Stimulated activated CD4-positive, alpha-beta T cell treated with anti-CD3 and anti-CD28 coated beads, Interleukin-12 subunit alpha, Interleukin-12 subunit beta, amount 100 ng/mL, for 24 hours (primary cell): ENCODE measurements around the gene ERH.

Experiments
- DNase-seq, 2 experiments: peaks; one replicate each; pipeline ENCODE4 v3.0.0-alpha.2; 2020; ENCODE audit warnings: low read depth in 2 of 2

Gene ERH

DNA sequence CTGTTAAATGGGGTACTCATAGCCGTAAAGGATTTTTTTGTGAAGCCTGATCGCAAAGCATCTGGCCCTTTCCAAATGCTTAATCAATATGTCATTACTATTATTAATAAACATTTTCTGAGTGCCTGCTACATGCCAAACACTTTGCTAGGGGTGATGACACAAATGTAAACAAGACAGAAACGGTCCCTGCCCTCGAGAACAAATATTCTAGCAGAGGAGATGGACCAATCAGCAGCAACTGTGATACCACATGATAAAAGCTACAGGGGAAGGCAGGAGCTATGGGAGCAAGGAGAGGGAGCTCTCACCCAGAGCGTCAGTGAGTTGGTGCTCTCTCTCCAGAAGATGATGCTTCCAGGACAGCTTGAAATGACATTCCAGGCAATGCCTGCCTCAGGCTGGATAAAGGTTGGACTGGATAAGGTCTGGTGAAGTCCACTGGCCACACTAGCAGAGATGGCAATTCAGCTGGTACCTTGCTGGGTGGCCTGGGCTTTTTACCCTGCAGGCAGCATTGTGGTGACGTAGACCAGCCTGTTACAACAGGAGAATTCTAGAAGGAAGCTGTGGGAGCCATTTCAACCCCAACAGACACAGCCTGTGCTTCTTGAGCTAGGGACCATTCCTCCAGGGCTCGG is 41.1 kb downstream of the ERH start:
- no peak for DNase-seq

DNA sequence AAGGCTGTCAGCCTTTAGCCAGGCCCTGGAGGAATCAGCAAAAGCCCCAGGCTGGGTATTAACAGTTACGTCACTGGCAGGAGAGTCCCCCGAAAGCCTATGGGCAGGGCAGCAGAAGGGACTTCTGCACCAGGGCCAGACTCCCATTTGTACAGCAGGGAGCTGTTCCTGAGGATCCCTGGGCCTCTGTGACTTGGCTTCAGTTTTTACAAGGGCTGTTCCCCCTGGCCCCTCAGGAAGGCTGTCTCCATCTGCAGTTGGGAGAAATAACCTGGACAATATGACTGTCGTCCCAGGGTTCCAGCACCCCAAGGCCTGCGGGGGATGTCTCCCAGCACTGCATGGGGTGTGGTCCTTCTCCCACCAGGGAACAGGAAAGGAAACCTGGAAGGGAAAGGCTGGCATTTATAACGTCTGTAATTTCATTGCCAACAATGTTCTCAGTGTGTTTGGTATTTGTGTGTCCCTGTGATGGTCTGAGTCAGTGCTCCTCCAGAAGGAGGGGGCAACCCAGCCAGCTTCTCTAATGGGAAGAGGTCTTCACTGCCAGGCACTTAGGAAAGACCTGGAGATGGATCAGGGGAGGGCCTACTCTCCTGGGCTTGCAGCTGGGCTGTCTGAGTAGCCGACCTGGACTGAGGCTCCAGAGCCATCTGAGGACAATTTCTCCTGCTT is 42.4 kb downstream of the ERH start:
- DNase-seq = no peak

DNA sequence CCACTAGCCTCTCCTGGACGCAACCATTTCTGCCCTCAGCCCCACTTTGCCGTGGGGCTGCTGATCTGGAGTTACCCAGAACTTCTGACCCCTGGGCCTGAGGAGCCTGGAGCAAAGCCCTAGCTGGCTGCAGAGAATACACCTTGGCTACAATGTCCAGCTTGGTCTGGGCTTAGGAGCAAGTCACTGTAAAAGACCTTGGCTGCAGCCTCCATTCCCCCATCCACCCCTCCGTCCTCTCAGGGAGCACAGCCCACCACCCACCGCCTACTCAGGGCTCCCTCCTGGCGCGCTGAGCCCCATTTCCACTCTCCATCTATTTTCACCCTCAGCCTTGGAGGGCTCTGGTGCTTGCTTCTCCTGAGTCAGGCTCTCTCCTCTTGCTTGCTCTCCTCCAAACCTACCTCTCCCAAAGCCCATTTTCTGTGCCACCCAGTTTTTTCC is 42.9 kb downstream of the ERH start:
- no peak for DNase-seq

DNA sequence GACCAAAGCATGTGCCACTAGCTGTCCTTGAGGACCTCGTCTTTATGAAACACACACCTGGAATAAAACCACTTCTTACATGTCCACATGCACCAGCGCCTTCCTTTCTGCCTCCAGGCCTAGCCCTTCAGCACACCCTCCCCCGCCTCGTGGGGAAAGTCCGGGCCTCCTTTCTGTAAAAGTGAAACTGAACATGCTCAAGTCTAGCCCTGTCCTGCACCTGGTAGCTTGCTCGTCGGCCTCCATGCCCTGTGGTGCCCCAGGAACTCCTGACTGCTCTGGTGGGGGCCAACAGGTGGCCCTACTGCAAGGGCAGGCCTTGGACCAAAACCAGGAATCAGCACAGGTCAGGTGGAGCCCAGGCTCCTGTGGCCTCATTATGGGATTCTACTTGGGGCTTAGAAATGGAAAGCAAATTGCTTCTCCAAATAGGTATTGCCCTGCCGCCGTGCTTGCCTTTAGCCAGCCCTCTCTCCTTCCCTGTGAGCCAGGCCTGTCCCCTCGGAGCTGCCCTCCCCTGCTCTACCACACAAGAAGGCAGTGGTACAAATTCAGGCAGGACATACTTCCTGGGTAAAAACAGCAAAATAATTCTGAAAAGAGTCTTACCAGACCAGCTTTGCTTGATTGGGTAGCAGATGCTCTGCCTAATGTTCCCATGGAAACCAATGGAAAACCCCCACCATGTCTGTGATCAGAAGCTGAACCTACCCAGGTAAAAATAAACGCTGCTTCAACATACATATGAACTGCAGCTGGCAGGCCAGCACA is 43.5 kb downstream of the ERH start:
- peak; percentile 42 to 58 for DNase-seq

DNA sequence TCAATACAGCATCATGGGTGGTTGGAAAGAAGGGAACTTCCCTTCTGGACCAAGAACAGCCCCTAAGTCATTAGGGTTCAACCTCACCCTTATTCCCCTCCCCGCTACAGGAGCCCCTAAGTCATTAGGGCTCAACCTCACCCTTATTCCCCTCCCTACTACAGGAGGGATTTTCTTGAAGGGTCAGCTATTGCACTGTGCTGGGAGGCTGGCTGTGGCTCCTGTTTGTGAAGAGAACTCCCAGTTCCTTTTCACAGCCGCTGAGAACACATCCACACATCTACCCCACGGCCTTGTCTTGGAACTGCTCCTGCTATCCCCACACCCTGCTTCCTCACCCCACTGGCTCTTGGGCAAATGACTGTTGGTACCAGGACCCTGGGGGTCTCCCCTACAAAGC is 44.9 kb downstream of the ERH start:
- no peak for DNase-seq

DNA sequence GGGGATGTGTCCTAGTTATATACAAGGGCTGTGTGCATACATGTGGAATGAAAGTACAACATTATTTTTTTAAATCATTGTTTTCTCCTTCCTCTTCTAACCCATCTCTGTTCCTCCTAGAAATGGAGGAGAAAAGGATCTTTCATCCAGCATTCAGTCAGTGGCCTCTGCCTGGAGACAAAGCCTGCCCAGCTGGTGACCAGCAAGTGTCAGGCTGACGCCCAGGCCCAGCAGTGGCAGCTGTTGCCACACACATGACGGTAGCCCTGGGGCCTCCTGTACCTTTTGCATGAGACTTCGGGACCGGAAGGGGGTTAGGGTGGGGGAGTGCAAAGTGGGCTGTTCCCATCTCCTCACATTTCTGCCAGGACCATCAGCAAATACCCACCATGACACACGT is 46.2 kb downstream of the ERH start:
- no peak for DNase-seq

DNA sequence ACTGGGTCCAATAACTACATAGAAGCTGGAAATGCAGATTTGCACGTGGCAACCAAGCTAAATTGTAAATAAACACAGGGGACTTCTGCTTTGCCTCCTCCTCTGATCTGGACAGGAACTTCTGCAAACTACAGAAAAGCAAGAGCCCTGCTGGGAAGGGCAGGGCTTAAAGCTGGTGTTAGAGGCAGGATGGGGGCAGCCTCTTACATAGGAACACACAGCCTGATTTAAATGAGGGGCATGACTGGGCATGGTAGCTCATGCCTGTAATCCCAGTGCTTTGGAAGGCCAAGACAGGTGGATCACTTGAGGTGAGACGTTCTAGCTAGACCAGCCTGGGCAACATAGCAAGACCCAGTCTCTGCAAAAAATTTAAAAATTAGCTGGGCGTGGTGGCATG is 46.7 kb downstream of the ERH start:
- DNase-seq = no peak

DNA sequence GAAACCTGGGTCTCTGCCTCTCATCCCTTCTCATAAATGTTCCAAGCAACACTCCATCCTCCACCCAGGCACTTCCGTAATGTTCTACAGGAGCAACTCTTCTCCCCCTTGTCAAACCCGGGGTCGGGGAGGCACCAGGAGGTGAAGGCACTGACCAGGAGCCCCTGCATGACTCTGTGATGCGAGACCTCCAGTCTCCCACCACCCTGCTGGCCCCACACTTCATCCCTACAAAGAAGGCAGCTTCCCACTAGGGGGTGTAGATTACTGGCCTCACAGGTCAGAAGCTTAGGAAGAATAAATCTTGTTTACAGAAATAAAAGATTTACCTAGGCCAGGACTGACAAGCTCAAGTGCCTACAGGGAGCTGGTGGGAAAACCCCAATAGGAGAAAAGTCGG is 47.2 kb downstream of the ERH start:
- no peak for DNase-seq

DNA sequence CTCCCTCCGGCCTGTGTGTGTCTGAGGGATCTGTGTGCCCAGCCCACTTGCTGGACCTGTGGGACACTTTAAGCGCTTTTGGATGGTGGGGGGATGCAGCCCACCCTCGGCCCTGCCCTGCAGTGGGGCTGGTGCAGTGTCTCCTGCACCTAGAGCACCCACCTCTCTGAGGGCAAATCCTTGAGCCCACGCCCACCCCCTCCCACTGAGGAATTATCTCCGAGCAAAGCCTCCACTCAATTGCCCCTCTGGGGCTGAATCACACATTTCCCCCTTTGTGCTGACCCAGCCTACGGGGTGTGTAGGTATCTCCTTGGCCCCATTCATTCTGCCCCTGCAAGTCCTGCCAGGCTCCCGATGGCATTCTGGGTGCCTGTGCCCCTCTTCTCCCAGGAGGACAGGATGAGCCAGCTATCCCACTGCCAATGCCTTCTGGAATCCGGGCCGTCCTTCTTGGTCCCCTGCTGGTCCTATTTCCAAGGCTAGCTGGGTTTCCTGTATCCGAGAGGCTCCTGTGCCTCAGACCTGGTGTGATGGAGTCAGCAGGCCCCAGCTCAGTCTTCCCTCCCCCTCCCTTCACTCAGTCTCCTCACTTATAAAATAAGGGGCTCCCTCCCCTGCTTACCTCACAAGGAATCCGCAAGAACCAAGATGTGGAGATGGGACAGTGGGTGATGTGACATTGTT is 48.9 kb downstream of the ERH start:
- DNase-seq = no peak

DNA sequence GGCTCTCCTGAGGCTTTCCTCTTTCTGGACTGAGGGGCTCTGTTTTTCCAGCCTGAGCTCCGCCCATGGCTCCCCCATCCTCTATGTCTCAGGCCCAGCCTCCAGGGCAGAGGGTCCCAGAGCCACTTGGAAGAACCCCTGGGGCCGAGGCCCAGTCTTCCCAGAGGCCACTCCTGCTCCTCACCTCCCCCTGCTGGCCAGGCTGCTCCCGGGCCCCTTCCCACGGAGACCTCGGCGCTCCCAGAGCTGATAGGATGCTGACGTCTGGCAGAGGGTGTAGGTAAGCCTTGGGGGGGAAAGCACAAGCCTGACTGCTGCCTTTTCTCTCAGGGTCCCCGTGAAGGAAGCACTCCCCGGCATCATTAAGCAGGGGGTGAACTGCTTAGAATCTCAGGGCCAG is 51.4 kb downstream of the ERH start:
- DNase-seq = no peak

DNA sequence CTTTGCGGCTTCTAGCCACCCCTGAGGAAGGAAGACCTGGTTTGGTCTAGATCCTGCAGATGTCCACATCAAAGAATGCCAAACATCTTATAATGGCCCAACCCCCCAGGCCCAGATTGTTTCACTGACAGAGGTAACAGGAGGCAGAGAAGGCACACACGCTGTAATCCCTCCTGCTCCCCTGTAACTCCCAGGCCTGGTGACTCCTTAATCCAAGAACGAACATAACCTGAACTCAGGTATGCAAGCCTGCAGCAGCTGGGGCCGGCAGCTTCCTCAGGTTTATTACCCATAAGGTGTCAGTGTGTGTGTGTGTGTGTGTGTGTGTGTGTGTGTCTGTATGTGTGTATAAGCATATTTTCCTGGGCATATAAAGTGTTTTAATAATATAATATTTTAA is 52.7 kb downstream of the ERH start:
- DNase-seq = no peak

DNA sequence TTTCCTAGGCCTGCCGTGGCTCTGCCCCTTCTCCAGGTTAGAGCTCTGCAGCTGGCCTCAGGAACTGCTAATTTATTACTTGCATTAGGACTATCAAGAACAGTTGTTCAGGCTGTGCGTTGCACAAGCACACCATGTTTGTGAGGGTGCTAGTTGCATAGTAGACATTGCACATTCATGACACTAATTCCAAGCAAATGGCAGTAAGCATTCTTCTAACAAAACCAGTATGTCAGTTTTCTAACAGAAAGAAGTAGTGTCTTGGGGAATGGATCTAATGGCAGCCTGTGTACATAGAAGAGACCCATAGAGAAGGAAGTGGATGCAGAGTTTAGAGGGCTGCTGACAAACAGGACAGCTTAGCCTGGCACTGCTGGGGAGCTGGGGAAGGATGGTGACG is 53.9 kb downstream of the ERH start:
- DNase-seq = no peak

DNA sequence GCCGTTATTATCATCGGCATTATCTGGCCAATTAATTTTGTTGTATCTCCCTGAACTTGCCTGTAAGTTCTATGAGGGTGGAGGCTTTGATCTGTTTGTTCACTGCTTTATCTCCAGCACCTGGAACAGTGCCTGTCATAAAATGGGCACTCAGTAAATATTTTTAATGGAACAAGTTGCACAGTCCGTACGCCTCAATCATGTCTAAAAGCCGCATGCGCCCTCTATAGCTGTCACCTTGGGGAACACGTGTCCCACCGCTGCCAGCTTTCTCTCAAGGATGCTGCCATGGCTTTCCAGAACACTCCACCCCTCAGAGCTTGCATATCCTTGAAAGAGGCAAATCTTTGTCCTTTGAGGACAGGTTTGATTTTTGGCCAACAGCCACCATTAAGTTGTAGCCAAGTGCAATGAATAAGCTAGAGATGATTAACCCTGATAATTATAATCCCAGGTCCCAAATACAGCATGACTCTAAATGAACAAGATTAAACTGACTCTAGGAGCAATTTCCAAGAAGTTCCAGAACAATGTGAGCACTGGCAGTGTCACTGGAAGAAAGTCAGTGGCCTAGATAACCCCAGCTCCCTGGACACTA is 55.1 kb downstream of the ERH start:
- no peak for DNase-seq

DNA sequence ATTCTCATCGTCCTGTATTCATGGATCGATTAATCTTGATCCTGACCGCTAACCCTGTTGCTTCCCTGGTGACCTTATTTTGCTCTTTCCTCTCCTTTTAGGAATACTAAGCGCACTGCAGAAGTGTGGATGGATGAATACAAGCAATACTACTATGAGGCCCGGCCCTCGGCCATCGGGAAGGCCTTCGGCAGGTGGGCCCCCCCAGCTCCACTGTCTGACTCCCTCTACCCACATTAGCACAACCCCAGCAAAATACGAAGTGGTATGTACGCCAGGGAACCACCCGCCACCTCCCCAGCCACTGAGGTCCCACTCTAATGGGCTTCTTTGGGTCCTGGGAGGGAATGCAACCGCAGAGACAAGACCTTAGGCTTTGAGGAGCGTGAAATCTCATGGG is 58.7 kb downstream of the ERH start:
- no peak for DNase-seq

DNA sequence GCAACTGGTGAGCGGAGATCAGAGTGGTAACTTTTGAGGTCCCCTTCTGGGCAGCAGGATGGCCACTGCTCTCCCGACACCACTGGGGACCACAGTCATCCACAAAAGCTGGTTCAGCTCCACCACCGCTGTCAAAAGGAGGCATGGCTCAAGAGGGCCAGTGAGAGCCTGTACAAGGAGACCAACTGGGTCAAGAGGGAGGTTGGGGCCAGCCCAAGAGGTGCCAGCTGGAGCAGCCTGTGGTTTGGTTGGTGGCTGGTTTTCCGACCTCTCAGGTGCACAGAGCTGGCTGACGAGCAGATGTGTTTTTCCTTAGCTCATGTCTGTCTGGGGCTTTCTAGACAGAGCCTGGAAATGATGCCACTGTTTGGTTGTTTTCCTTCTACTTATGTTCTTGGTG is 60.1 kb downstream of the ERH start:
- DNase-seq = no peak

DNA sequence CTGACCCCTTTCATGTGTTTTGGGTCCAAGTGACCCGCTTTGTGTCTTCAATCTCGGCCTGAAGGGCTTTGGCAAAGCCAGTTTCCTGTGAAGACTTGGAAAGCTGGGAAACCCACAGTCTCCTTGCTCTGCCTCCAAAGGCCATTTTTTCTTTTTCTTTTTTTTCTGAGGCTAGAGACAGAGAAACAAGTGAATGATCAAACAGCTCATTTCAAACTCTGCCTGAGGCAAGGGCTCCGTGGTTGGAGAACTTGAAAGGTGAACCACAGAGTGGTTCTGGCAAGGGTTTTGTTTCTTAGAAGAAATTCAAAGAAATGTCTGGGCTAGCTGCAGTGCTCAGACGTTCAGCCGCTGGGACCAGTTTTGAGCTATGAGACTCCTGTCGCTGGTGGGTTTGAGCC is 62.7 kb downstream of the ERH start:
- no peak for DNase-seq

DNA sequence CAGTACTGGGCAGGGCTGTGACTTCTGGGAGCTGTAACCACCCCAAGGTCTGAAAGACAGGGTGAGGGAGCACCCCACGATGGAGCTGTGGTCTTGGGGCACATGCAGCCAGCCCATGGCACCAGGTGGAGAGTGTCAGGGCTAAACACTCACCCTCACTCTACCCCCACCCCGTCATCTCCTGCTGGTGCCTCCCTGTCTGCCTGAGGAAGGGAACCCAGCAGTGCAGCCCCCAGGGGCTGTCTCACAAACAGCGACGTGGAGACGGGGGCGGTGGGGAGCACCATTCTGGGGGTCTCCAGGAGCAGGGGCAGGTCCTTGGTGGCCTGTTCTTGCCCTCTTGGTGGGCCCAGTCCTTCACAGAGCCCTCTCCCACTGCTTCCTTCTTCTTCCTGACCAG is 63.5 kb downstream of the ERH start:
- no peak for DNase-seq

DNA sequence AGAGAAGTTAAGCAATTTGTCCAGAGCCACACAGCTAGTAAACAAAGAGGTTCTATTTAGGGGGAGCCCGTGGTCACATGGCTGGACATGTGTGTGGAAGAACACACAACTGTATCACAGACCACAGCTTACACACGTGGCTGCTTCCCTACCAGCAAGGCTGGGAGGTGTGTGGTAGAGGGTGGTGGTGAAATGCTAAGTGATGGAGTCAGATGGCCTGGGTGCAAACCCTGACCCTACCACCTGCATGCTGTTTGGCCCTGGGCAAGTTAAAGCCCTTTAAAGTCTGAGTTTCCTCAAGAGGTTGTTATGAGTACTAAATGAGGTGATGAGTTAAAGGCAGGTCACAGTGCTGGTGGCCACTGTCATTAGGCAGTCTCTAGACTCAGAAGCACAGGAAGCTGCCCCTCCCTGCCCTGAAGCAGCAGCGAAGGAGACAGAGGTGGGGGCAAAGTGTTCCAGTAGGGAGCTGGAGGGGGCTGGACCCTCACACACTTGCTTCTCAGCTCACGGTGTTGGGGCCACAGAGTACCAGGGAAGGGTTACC is 64.2 kb downstream of the ERH start:
- no peak for DNase-seq

DNA sequence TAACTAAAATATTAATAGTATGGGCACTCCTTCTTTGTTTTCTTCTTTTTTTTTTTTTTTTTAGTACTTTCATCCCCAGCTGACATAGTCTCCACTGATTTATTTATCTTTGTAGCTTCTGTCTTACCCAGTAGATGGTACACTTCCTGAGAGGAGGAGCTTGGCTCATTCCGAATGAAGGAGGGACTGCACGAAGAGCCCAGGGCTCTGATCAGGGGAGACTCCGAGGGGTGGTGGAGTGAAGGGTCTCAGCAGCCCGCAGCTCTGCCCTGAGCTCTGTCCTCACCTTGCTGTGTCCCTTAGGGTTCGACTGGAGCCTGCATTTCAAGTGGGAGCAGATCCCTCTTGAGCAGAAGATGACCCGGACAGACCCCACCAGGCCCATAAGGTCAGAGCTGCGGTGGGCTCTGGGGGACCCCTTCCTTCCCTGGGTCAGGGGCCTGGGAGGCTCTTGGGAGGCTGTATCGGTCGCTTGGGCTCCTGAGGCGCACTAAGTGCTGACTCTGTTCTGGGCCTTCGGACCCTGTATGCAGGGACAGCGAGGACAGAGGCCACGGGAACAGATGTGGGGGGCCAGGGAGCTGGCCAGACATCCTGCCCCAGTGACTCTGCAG is 65.2 kb downstream of the ERH start:
- no peak for DNase-seq

DNA sequence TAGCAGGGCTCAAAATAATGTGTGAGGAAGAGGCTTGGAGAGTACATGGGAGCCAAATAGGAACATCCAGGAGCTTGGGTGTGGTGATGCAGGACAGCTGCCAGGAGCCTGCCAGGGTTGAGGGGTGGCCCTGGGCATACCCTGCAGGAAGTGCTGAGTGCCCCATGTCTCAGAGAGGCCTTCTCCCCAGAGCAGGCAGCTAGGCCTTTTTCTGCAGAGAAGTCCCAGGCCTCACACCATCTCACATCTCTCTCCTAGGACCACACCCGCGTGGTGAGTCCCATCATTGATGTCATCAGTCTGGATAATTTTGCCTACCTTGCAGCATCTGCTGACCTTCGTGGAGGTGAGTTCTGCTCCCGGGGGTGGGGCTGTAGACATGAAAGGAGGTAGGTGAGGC is 66.9 kb downstream of the ERH start:
- no peak for DNase-seq
